Heart right ventricle (tissue), 16 donors: Measurements from ENCODE around the gene TRAK2. TPM values are rescaled to one million over a fixed set of nuclear protein-coding genes. Genes with fewer than 3 reads are reported as not detected.

Experiments
- ATAC-seq, 8 donors: fragments of 200-7000 bp; cut with Tn5 transposase; one replicate each; pipeline ENCODE4 v1.9.1; 2020; ENCODE audit warnings: mild to moderate bottlenecking in 8 of 8, moderate library complexity in 8 of 8, moderate number of reproducible peaks in 1 of 8
- DNase-seq, 2 donors: peaks; one replicate each; pipeline ENCODE4 v3.0.0-alpha.2; 2020
- H3K27ac ChIP-seq, 10 donors: fragments of 200-600 bp; sonication (generic) in 2 of 10; one replicate each; pipeline versions ENCODE4 v1.5.0 to v1.8.0; 2020 to 2022; ENCODE audit warnings: mild to moderate bottlenecking in 3 of 10
- H3K27me3 ChIP-seq, 7 donors: fragments of 200-600 bp; one replicate each; pipeline ENCODE4 v1.8.0; 2021 to 2022; ENCODE audit warnings: mild to moderate bottlenecking in 2 of 7
- H3K36me3 ChIP-seq, 9 donors: fragments of 200-600 bp; sonication (generic) in 1 of 9; one replicate each; pipeline versions ENCODE4 v1.5.0 to v1.8.0; 2020 to 2022; ENCODE audit warnings: mild to moderate bottlenecking in 2 of 9
- H3K4me1 ChIP-seq, 9 donors: fragments of 200-600 bp; sonication (generic) in 1 of 9; one replicate each; pipeline versions ENCODE4 v1.5.0 to v1.8.0; 2020 to 2022; ENCODE audit warnings: mild to moderate bottlenecking in 4 of 9
- H3K4me3 ChIP-seq, 10 donors: fragments of 200-600 bp; sonication (generic) in 2 of 10; one replicate each; pipeline versions ENCODE4 v1.5.0 to v1.8.0; 2020 to 2022; ENCODE audit warnings: mild to moderate bottlenecking in 7 of 10, moderate library complexity in 2 of 10
- H3K9me3 ChIP-seq, 11 donors: fragments of 200-600 bp in 10 of 11; sonication (generic) in 2 of 11; one replicate each; pipeline versions ENCODE4 v1.5.0 to v1.8.0; 2013 to 2022; ENCODE audit warnings: mild to moderate bottlenecking in 2 of 11, control low read depth in 1 of 11, moderate library complexity in 1 of 11
- WGBS, 2 donors: extraction: QIAGEN DNeasy Blood & Tissue Kit; methylation state at CpG; one replicate each; pipeline ENCODE4 v1.1.7; 2013; ENCODE audit warnings: inconsistent platforms in 1 of 2; 5-methylcytosine and 5-hydroxymethylcytosine counted together
- intact Hi-C, 10 donors: fragments of 100-400 bp; cut with DNase I; formaldehyde crosslinking; loops; one replicate each; pipeline versions ENCODE4 v1.11.1 to v1.14.2; 2022
- polyA plus RNA-seq, 2 donors: library from polyadenylated mRNA; stranded (reverse); fragments of 200-250 nt; gene quantifications; one replicate each; pipeline ENCODE4 v1.2.3, GENCODE V29; 2013
- total RNA-seq, 10 donors: library from RNA; stranded (reverse); fragmentation: NEBNext Ultra II Directional in 3 of 10; extraction: Animal tissue kit (Norgen Biotek cat#: 25700) in 3 of 10; gene quantifications; one replicate each; pipeline versions ENCODE4 v1.2.1 to v1.2.4, GENCODE V29; 2021 to 2023
- TF ChIP-seq, protein P1 (sequence below), 9 donors: fragments of 200-600 bp; sonication (generic) in 2 of 9; IDR thresholded peaks; one replicate each; pipeline versions ENCODE4 v1.5.0 to v1.8.0; 2021 to 2022; ENCODE audit warnings: antibody characterized with exemption in 9 of 9, mild to moderate bottlenecking in 5 of 9, moderate library complexity in 1 of 9
- donor health status: Arrhythmogenic right ventricular cardiomyopathy.
- donor health status: ischemic (EF 13 %, LVEDD 7.1; RV severe dilation, severe dysfunction).
- donor health status: healthy with polysubstance abuse.
- donor health status: DM: no; HTN: yes; CAD: no.
- donor health status: DM: no; HTN: no; CAD: no.
- donor health status: ischemic (EF 25% LVEDD 6.9; RV normal size, moderate dysfunction).
- donor health status: ischemic (EF 25% LVEDD 5.7; RV mildly dilated, moderate dysfunction).
- donor health status: healthy.
- donor health status: DM: yes; HTN: yes; CAD: no.
- donor health status: Ischemic cardiomyopathy.
- donor health status: ischemic (EF 35%, LVEDD 5.7; RV mildly dilated, moderate dysfunction).
- donor health status: nonischemic (EF 11% LVEDD 7.7; RV severe dilation, severe dysfunction).
- donor health status: DM: yes; HTN: yes; CAD: no.
- donor health status: PGD.
- donor health status: ischemic (EF 29% LVEDD 5.4; RV normal size, mild dysfunction).
- donor health status: nonischemic (EF 23%, LVEDD 6.1; RV moderate dilation, normal function).

Gene TRAK2
- total and polyA plus RNA-seq, 12 donors = 16.6 to 190 (median 166) TPM

DNA sequence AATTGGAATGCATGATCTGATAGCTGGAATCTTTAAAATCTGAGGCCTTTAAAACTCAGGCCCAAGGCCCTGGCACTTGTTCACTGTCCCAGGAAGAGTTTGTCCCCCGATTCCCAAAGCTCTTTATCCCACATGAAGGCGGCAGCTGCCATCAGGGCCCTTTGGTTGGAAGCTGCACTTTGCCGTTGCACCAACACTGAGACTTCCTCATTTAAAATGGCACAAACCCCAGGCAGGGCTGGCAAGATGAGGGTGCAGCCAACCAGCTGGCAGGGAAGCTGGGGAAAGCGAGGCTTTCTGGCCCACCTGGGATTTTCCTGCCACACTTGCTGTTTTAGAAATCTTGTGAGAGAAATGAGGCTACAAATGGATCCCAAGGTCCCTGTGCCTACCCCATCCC is 100.4 kb downstream of the TRAK2 start:
- no peak for ATAC-seq
- Histone ChIP-seq H3K36me3 (peaks cover 0 to 53% (median 17%) of the 10 kb centered on the region in 9 donors), H3K27ac (no peak overlapping the region), H3K9me3 (no peaks in the 10 kb centered on the region), H3K27me3 (no peaks in the 10 kb centered on the region), H3K4me1 (peaks cover 0 to 16% (median 4%) of the 10 kb centered on the region in 9 donors), H3K4me3 (no peak overlapping the region)
- intact Hi-C loops = no loop called here
- no peak for DNase-seq
- TF ChIP-seq, protein P1, sequence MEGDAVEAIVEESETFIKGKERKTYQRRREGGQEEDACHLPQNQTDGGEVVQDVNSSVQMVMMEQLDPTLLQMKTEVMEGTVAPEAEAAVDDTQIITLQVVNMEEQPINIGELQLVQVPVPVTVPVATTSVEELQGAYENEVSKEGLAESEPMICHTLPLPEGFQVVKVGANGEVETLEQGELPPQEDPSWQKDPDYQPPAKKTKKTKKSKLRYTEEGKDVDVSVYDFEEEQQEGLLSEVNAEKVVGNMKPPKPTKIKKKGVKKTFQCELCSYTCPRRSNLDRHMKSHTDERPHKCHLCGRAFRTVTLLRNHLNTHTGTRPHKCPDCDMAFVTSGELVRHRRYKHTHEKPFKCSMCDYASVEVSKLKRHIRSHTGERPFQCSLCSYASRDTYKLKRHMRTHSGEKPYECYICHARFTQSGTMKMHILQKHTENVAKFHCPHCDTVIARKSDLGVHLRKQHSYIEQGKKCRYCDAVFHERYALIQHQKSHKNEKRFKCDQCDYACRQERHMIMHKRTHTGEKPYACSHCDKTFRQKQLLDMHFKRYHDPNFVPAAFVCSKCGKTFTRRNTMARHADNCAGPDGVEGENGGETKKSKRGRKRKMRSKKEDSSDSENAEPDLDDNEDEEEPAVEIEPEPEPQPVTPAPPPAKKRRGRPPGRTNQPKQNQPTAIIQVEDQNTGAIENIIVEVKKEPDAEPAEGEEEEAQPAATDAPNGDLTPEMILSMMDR (IDR thresholded peaks at IDR 0.05) = no peak
- WGBS, 2 donors = 97 to 98% methylated on average over 4 of the region's 4 CpGs

DNA sequence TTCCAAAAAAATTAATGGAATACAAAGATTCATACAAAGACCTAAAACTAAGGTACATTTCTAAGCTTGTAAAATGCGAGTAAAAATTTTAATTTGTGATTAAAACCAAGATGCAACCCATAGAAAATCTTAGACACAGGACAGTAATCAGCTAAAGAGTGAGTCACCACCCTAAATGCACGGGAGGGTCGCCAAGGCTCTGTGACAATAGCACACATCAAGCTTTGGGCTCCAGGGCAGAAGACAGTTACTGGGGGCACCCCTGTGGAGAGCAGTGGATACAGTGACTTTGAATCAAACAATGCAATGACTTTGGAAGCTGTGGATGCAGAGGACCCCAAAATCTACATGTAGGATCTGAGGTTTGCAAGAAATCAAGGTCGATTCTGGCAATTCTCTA is 101.7 kb downstream of the TRAK2 start:
- 65 to 76% methylated on average over 4 of the region's 4 CpGs for WGBS, 2 donors
- TF ChIP-seq, protein P1 (IDR thresholded peaks at IDR 0.05) = no peak
- intact Hi-C loops = no loop called here
- ATAC-seq (no peak), DNase-seq (no peak)
- Histone ChIP-seq H3K4me3 (no peak overlapping the region), H3K27ac (no peak overlapping the region), H3K9me3 (no peaks in the 10 kb centered on the region), H3K4me1 (peaks cover 0 to 17% (median 4%) of the 10 kb centered on the region in 9 donors), H3K36me3 (peaks cover 0 to 57% (median 19%) of the 10 kb centered on the region in 9 donors), H3K27me3 (no peaks in the 10 kb centered on the region)

DNA sequence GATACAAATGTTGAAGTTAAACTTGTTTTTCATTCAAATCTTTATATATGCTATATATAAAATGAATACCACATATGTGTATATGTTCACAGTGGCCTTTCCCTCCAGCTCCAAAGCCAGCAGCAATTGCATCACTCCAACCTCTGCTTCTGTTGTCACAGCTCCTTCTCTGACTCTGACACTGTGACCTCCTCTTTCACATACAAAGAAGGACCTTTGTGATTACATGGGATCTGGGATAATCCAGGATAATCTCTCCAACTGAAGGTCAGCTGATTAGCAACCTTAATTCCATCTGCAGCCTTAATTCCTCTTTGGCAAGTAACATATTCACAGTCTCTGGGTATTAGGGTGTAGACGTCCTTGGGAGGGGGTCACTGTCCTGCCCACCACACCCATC is 102.5 kb downstream of the TRAK2 start:
- intact Hi-C loops = no loop called here
- TF ChIP-seq, protein P1 (IDR thresholded peaks at IDR 0.05) = no peak
- WGBS, 2 donors = 82 to 91% methylated on average over 1 of the region's 1 CpG

DNA sequence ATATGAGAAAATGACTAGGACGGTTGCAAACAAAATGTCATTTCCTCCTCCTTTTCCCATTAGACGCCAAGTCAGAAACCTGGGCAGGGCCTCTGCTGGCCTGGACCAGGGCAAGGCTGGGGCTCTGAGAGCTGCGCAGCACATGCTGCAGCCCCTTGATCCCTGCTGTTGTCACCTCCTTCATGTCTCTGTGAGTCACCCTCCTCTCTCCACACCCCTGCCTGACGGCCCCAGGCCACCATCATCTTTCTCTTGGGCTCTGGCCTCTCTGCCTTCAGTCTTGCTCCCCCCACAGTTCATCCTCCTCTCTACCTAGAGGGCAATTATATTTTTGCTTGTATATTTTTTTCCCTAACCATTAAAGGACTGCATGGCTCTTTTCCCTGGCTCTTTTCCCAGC is 104.1 kb downstream of the TRAK2 start:
- intact Hi-C loops = no loop called here
- Histone ChIP-seq H3K4me3 (no peak overlapping the region), H3K27ac (peak overlapping the region in 1 of 10 donors; percentile 37), H3K27me3 (no peaks in the 10 kb centered on the region), H3K9me3 (no peaks in the 10 kb centered on the region), H3K4me1 (peaks cover 0 to 19% (median 4%) of the 10 kb centered on the region in 9 donors), H3K36me3 (peaks cover 0 to 81% (median 24%) of the 10 kb centered on the region in 9 donors)
- ATAC-seq (no peak), DNase-seq (no peak)
- TF ChIP-seq, protein P1 (IDR thresholded peaks at IDR 0.05) = no peak
- 77 to 80% methylated on average over 4 of the region's 4 CpGs for WGBS, 2 donors

More for the DNA sequence above, 102.5 kb downstream of the TRAK2 start:
- ATAC-seq (no peak), DNase-seq (no peak)
- H3K27ac ChIP-seq = no peak overlapping the region
- H3K9me3 ChIP-seq = no peaks in the 10 kb centered on the region
- H3K4me3 ChIP-seq = no peak overlapping the region
- H3K36me3 ChIP-seq = peaks cover 0 to 66% (median 24%) of the 10 kb centered on the region in 9 donors
- no peaks in the 10 kb centered on the region for H3K27me3 ChIP-seq
- peaks cover 0 to 17% (median 4%) of the 10 kb centered on the region in 9 donors for H3K4me1 ChIP-seq
